ENCODE data around the gene DHX34.

The DHX34 gene

DNA sequence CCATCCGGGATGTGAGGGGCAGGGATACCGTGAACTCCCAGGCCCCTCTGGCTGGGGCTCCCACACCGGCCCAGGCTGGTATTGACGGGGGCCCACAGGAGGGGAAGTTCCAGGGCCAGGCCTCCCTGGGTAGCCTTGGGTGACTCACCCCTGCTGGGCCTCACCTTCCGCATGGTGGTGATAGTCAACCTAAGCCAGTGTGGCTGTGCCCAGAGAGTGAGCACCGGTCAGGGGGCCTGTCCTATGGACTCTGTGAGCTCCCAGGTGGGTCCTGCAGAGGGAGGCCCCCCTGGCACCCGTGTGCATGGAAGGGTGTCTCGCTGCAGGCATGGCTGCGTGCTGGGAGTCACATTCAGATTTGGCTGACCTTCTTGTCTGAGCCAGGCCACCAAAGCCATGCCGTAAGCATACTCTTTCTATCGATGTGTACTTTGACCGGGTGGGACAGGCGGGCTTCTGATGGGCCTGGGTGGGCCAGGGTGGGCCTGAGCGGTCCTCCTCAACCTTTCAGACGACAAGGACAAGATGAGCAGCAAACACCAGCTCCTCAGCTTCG lies 27.6 kb downstream of the DHX34 start:
- Histone ChIP-seq H3K4me3 (ENCODE audit: insufficient read length, low read depth) (no peak overlapping the region), H3K4me1 (ENCODE audit: insufficient read depth, insufficient read length) (peaks cover 4% of the 10 kb centered on the region), H3K9ac (ENCODE audit: insufficient read length, low read depth) (no peak overlapping the region), H3K9me3 (ENCODE audit: insufficient read depth, low read length) (no peaks in the 10 kb centered on the region), H3K27me3 (ENCODE audit: insufficient read depth, insufficient read length) (no peaks in the 10 kb centered on the region), H3K36me3 (ENCODE audit: insufficient read depth, insufficient read length, low read length) (peaks cover 93% of the 10 kb centered on the region)
- TF ChIP-seq SUZ12 (IDR thresholded peaks at IDR 0.05; ENCODE audit: extremely low read depth, insufficient read depth, insufficient read length), result no peak
- TF ChIP-seq YY1 (IDR thresholded peaks at IDR 0.05; ENCODE audit: insufficient read depth, insufficient read length), result no peak
- no peak for TF ChIP-seq ZNF274 (IDR thresholded peaks at IDR 0.05; ENCODE audit: low read depth, low read length)
- DNase-seq (ENCODE audit: low read depth, low spot score), result no peak

- Histone ChIP-seq H3K36me3 (ENCODE audit: insufficient read depth, insufficient read length, low read length) (peaks cover 93% of the 10 kb centered on the region), H3K9me3 (ENCODE audit: insufficient read depth, low read length) (no peaks in the 10 kb centered on the region), H3K9ac (ENCODE audit: insufficient read length, low read depth) (no peak overlapping the region), H3K4me3 (ENCODE audit: insufficient read length, low read depth) (no peak overlapping the region), H3K27me3 (ENCODE audit: insufficient read depth, insufficient read length) (no peaks in the 10 kb centered on the region), H3K4me1 (ENCODE audit: insufficient read depth, insufficient read length) (peaks cover 4% of the 10 kb centered on the region)
- no peak for DNase-seq (ENCODE audit: low read depth, low spot score)
- no peak for TF ChIP-seq SUZ12 (IDR thresholded peaks at IDR 0.05; ENCODE audit: extremely low read depth, insufficient read depth, insufficient read length)
- no peak for TF ChIP-seq ZNF274 (IDR thresholded peaks at IDR 0.05; ENCODE audit: low read depth, low read length)
- TF ChIP-seq YY1 (IDR thresholded peaks at IDR 0.05; ENCODE audit: insufficient read depth, insufficient read length), result no peak
Measured at GRCh38 chr19:47377208-47377701, 28.1 kb downstream of the DHX34 start.

DNA sequence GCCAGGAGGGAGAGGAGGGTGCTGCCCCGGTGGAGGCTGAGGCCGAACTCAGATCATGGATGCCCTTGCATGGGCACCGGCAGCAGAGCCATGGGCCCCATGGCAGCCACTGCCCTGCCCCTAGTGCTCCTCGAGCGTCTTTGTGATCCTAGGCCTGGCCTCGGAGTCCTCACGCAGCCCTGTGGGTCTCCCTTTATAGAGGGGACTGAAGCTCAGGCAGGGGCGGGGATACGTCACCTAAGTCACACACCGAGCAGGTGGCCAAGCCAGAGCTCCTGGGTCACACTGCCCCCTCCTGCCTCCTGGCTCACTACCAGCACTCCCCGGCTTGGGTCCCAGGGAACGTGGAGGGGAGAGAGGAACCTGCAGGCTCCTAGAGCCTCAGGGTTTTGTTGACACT lies 28.7 kb downstream of the DHX34 start:
- Histone ChIP-seq H3K9ac (ENCODE audit: insufficient read length, low read depth) (no peak overlapping the region), H3K27me3 (ENCODE audit: insufficient read depth, insufficient read length) (no peaks in the 10 kb centered on the region), H3K9me3 (ENCODE audit: insufficient read depth, low read length) (no peaks in the 10 kb centered on the region), H3K4me1 (ENCODE audit: insufficient read depth, insufficient read length) (peaks cover 4% of the 10 kb centered on the region), H3K36me3 (ENCODE audit: insufficient read depth, insufficient read length, low read length) (peaks cover 91% of the 10 kb centered on the region), H3K4me3 (ENCODE audit: insufficient read length, low read depth) (no peak overlapping the region)
- no peak for DNase-seq (ENCODE audit: low read depth, low spot score)
- TF ChIP-seq SUZ12 (IDR thresholded peaks at IDR 0.05; ENCODE audit: extremely low read depth, insufficient read depth, insufficient read length) (no peak), YY1 (IDR thresholded peaks at IDR 0.05; ENCODE audit: insufficient read depth, insufficient read length) (no peak), ZNF274 (IDR thresholded peaks at IDR 0.05; ENCODE audit: low read depth, low read length) (no peak)

DNA sequence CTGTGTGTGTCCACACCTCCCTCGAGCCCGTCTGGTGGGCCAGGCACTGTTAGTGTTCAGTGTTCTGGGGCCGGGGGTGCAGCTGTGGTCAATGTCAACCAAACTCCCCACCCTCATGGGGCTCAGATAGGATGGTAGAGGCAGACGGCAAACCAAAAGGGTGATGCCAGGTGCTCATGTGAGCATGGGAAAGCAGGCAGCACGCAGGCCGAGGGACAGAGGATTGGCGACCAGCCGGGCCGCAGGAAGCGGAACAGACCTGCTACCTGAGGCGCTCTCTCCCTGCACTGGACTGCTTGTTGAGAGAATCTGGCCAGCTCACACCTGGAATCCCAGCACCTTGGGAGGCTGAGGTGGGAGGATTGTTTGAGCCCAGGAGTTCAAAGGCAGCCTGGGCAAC lies 29.1 kb downstream of the DHX34 start:
- DNase-seq (ENCODE audit: low read depth, low spot score), result no peak
- H3K9ac ChIP-seq (ENCODE audit: insufficient read length, low read depth), result no peak overlapping the region
- no peak overlapping the region for H3K4me3 ChIP-seq (ENCODE audit: insufficient read length, low read depth)
- H3K27me3 ChIP-seq (ENCODE audit: insufficient read depth, insufficient read length), result no peaks in the 10 kb centered on the region
- H3K4me1 ChIP-seq (ENCODE audit: insufficient read depth, insufficient read length), result peaks cover 4% of the 10 kb centered on the region
- no peaks in the 10 kb centered on the region for H3K9me3 ChIP-seq (ENCODE audit: insufficient read depth, low read length)
- TF ChIP-seq YY1 (IDR thresholded peaks at IDR 0.05; ENCODE audit: insufficient read depth, insufficient read length) (no peak), ZNF274 (IDR thresholded peaks at IDR 0.05; ENCODE audit: low read depth, low read length) (no peak)
- peaks cover 86% of the 10 kb centered on the region for H3K36me3 ChIP-seq (ENCODE audit: insufficient read depth, insufficient read length, low read length)

- TF ChIP-seq YY1 (IDR thresholded peaks at IDR 0.05; ENCODE audit: insufficient read depth, insufficient read length) (no peak), ZNF274 (IDR thresholded peaks at IDR 0.05; ENCODE audit: low read depth, low read length) (no peak), SUZ12 (IDR thresholded peaks at IDR 0.05; ENCODE audit: extremely low read depth, insufficient read depth, insufficient read length) (no peak)
- H3K36me3 ChIP-seq (ENCODE audit: insufficient read depth, insufficient read length, low read length), result peaks cover 78% of the 10 kb centered on the region
- no peak overlapping the region for H3K9ac ChIP-seq (ENCODE audit: insufficient read length, low read depth)
- H3K4me3 ChIP-seq (ENCODE audit: insufficient read length, low read depth), result no peak overlapping the region
- no peaks in the 10 kb centered on the region for H3K9me3 ChIP-seq (ENCODE audit: insufficient read depth, low read length)
- H3K27me3 ChIP-seq (ENCODE audit: insufficient read depth, insufficient read length), result no peaks in the 10 kb centered on the region
- no peak for DNase-seq (ENCODE audit: low read depth, low spot score)
- H3K4me1 ChIP-seq (ENCODE audit: insufficient read depth, insufficient read length), result peaks cover 4% of the 10 kb centered on the region
Measured at GRCh38 chr19:47379381-47379938, 30.3 kb downstream of the DHX34 start.

GRCh38 chr19:47380559-47380958 lies 31.4 kb downstream of the DHX34 start:
- Histone ChIP-seq H3K27me3 (ENCODE audit: insufficient read depth, insufficient read length) (no peaks in the 10 kb centered on the region), H3K4me3 (ENCODE audit: insufficient read length, low read depth) (no peak overlapping the region), H3K9ac (ENCODE audit: insufficient read length, low read depth) (no peak overlapping the region), H3K36me3 (ENCODE audit: insufficient read depth, insufficient read length, low read length) (peaks cover 67% of the 10 kb centered on the region), H3K9me3 (ENCODE audit: insufficient read depth, low read length) (no peaks in the 10 kb centered on the region), H3K4me1 (ENCODE audit: insufficient read depth, insufficient read length) (peaks cover 5% of the 10 kb centered on the region)
- DNase-seq (ENCODE audit: low read depth, low spot score), result no peak
- no peak for TF ChIP-seq YY1 (IDR thresholded peaks at IDR 0.05; ENCODE audit: insufficient read depth, insufficient read length)
- TF ChIP-seq ZNF274 (IDR thresholded peaks at IDR 0.05; ENCODE audit: low read depth, low read length), result no peak
- no peak for TF ChIP-seq SUZ12 (IDR thresholded peaks at IDR 0.05; ENCODE audit: extremely low read depth, insufficient read depth, insufficient read length)

GRCh38 chr19:47381121-47381520 lies 32.0 kb downstream of the DHX34 start:
- H3K4me3 ChIP-seq (ENCODE audit: insufficient read length, low read depth), result no peak overlapping the region
- peaks cover 62% of the 10 kb centered on the region for H3K36me3 ChIP-seq (ENCODE audit: insufficient read depth, insufficient read length, low read length)
- peaks cover 8% of the 10 kb centered on the region for H3K4me1 ChIP-seq (ENCODE audit: insufficient read depth, insufficient read length)
- DNase-seq (ENCODE audit: low read depth, low spot score), result no peak
- no peaks in the 10 kb centered on the region for H3K27me3 ChIP-seq (ENCODE audit: insufficient read depth, insufficient read length)
- no peaks in the 10 kb centered on the region for H3K9me3 ChIP-seq (ENCODE audit: insufficient read depth, low read length)
- no peak for TF ChIP-seq ZNF274 (IDR thresholded peaks at IDR 0.05; ENCODE audit: low read depth, low read length)
- TF ChIP-seq SUZ12 (IDR thresholded peaks at IDR 0.05; ENCODE audit: extremely low read depth, insufficient read depth, insufficient read length), result no peak
- no peak for TF ChIP-seq YY1 (IDR thresholded peaks at IDR 0.05; ENCODE audit: insufficient read depth, insufficient read length)
- H3K9ac ChIP-seq (ENCODE audit: insufficient read length, low read depth), result no peak overlapping the region

Measured in NT2/D1 (cell line).